Measurements from ENCODE around the gene HPSE2.
A peak's percentile ranks its signal among the peaks of the same experiment; 100 is the strongest.

HPSE2 gene

DNA sequence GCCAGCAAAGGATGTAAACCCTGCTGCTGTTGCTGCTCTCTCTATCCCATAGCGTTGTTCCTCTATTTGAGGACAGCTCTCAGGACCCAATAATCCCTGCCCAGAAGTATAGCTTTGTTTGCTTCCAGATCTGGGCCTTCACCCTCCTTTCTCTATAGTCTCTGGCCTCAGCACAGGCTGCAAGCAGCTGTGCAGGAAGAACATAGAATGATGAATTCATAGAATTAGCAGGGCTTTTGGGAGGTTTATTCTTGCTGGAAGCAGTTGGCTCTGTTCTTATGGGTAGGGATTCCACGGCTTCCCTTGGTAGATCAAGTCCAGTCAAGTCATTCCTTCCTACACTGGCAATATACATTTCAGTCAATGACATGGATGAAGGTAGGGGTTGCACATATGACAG, 354.7 kb downstream of the HPSE2 start:
- TF ChIP-seq, protein P1, sequence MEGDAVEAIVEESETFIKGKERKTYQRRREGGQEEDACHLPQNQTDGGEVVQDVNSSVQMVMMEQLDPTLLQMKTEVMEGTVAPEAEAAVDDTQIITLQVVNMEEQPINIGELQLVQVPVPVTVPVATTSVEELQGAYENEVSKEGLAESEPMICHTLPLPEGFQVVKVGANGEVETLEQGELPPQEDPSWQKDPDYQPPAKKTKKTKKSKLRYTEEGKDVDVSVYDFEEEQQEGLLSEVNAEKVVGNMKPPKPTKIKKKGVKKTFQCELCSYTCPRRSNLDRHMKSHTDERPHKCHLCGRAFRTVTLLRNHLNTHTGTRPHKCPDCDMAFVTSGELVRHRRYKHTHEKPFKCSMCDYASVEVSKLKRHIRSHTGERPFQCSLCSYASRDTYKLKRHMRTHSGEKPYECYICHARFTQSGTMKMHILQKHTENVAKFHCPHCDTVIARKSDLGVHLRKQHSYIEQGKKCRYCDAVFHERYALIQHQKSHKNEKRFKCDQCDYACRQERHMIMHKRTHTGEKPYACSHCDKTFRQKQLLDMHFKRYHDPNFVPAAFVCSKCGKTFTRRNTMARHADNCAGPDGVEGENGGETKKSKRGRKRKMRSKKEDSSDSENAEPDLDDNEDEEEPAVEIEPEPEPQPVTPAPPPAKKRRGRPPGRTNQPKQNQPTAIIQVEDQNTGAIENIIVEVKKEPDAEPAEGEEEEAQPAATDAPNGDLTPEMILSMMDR (IDR thresholded peaks at IDR 0.05; ENCODE audit: insufficient read depth, low read length, poor library complexity, severe bottlenecking): no peak
- no peak overlapping the region for H3K4me3 ChIP-seq (replicated peaks; ENCODE audit: low read depth, low read length)
- no peaks in the 10 kb centered on the region for H3K27me3 ChIP-seq (replicated peaks; ENCODE audit: control insufficient read depth, insufficient read depth, low read length)
- no peaks in the 10 kb centered on the region for H3K36me3 ChIP-seq (ENCODE audit: control insufficient read depth, insufficient read depth, low read length)
- no peak for DNase-seq (ENCODE audit: extremely low read depth, insufficient read length)

DNA sequence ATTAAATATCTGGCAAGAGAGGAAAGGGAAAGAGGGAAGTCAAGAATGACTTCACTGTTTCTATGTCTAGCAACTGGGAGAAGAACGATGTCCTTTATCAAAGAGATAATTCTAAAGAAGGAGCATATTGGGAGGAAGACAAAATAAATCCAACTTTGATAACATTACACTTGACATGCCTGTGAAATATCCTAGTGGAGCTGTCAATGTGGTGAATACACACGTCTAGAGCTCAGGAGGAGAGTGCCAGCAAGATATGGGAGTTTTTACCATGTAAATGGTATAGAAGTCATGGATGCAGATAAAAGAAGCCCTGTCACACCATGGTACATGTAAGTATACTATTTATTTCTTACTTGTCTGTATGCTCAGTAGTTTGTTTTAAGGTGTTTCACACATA, 356.7 kb downstream of the HPSE2 start:
- no peak for DNase-seq (ENCODE audit: extremely low read depth, insufficient read length)
- no peak overlapping the region for H3K4me3 ChIP-seq (replicated peaks; ENCODE audit: low read depth, low read length)
- TF ChIP-seq, protein P1 (IDR thresholded peaks at IDR 0.05; ENCODE audit: insufficient read depth, low read length, poor library complexity, severe bottlenecking): no peak
- no peaks in the 10 kb centered on the region for H3K36me3 ChIP-seq (ENCODE audit: control insufficient read depth, insufficient read depth, low read length)
- H3K27me3 ChIP-seq (replicated peaks; ENCODE audit: control insufficient read depth, insufficient read depth, low read length): no peaks in the 10 kb centered on the region

DNA sequence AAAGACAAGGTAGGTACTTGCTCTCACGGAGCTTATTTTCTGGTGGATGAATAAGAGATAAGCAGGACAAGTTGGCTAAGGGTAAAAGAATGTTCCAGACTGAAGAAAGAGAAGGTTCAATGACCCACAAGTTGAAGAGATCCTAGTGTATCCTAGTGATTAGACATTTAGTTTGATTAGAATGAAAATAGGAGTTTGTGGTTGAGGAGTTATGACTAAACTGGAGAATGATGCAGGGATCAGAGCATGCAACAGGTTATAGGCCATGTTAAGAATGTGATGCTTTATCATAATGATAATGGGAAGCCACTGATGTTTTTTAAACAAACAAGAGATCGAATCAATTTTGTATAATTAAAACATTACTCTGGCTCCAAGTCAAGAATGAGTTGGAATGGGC, 357.2 kb downstream of the HPSE2 start:
- TF ChIP-seq, protein P1 (IDR thresholded peaks at IDR 0.05; ENCODE audit: insufficient read depth, low read length, poor library complexity, severe bottlenecking): no peak
- Histone ChIP-seq H3K4me3 (replicated peaks; ENCODE audit: low read depth, low read length) (no peak overlapping the region), H3K27me3 (replicated peaks; ENCODE audit: control insufficient read depth, insufficient read depth, low read length) (no peaks in the 10 kb centered on the region), H3K36me3 (ENCODE audit: control insufficient read depth, insufficient read depth, low read length) (no peaks in the 10 kb centered on the region)
- DNase-seq (ENCODE audit: extremely low read depth, insufficient read length): no peak

DNA sequence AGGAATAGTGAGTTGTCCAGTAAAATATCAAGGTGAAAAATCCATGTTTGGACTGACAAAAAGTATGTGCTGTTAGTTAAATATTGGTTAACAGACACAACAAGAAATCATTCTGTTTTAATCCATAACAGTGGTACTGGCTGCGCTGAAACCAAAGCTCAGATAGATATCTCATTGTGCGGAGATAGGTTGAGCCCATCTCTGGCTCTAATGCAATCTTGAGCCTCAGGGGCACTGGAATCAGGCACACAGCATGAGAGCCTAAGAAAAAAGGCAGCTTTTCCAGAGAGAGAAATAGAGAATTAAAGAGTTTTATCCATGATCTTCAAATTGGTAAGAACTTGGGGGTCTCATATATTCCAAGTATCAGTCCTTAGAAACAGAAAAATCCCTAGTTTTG, 373.7 kb downstream of the HPSE2 start:
- no peak for DNase-seq (ENCODE audit: extremely low read depth, insufficient read length)
- no peaks in the 10 kb centered on the region for H3K27me3 ChIP-seq (replicated peaks; ENCODE audit: control insufficient read depth, insufficient read depth, low read length)
- TF ChIP-seq, protein P1 (IDR thresholded peaks at IDR 0.05; ENCODE audit: insufficient read depth, low read length, poor library complexity, severe bottlenecking): no peak

DNA sequence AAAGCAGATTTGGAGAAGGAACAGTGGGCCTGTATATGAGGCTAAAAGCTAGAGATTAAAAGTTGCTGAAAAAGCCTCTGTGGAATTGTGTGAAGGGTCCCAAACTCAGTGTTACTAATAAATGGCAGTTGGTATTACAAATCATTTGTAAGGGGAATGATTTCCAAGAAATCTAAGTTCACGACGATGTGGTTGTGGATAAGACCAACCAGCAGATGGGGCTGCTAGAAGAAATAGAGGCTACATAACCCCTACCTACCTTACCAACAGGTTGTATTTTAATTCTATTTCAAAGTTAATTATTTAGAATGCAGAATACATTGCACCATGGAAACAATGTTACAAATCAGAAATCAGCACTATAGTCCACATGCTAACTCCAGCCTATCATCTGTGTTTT, 377.1 kb downstream of the HPSE2 start:
- no peaks in the 10 kb centered on the region for H3K36me3 ChIP-seq (ENCODE audit: control insufficient read depth, insufficient read depth, low read length)
- DNase-seq (ENCODE audit: extremely low read depth, insufficient read length): no peak
- H3K4me3 ChIP-seq (replicated peaks; ENCODE audit: low read depth, low read length): no peak overlapping the region
- TF ChIP-seq, protein P1 (IDR thresholded peaks at IDR 0.05; ENCODE audit: insufficient read depth, low read length, poor library complexity, severe bottlenecking): peak; percentile 32
- no peaks in the 10 kb centered on the region for H3K27me3 ChIP-seq (replicated peaks; ENCODE audit: control insufficient read depth, insufficient read depth, low read length)

More for the DNA sequence above, 373.7 kb downstream of the HPSE2 start:
- Histone ChIP-seq H3K4me3 (replicated peaks; ENCODE audit: low read depth, low read length) (no peak overlapping the region), H3K36me3 (ENCODE audit: control insufficient read depth, insufficient read depth, low read length) (no peaks in the 10 kb centered on the region)

All from GM06990 (cell line).